DND-41 (cell line): Measurements from ENCODE around the gene VPS13A.

Experiments
- ATAC-seq: fragments of 200-7000 bp; cut with Tn5 transposase; 3 replicates; pipeline ENCODE4 v1.9.1; 2021; ENCODE audit warnings: low read depth; ENCODE audit not compliant: insufficient read depth
- DNase-seq: peaks from one replicate; pipeline ENCODE4 v3.0.0-alpha.2; 2020
- H2AFZ ChIP-seq: 2 replicates; pipeline ENCODE4 v1.6.0; 2012; ENCODE audit warnings: low read depth, low read length
- H3K27ac ChIP-seq: 2 replicates; pipeline ENCODE4 v1.5.1; 2012; ENCODE audit warnings: low read length, inconsistent platforms
- H3K27me3 ChIP-seq: fragments of 200-600 bp; sonication (generic); 2 replicates; pipeline ENCODE4 v1.6.0; 2012; ENCODE audit warnings: low read length, mild to moderate bottlenecking, inconsistent platforms; ENCODE audit not compliant: insufficient read depth, poor library complexity
- H3K36me3 ChIP-seq: 2 replicates; pipeline ENCODE4 v1.5.1; 2012; ENCODE audit warnings: low read length, inconsistent platforms; ENCODE audit not compliant: insufficient read depth
- H3K4me1 ChIP-seq: 2 replicates; pipeline ENCODE4 v1.5.1; 2012; ENCODE audit warnings: mild to moderate bottlenecking, low read length; ENCODE audit not compliant: insufficient read depth
- H3K4me2 ChIP-seq: 2 replicates; pipeline ENCODE4 v1.6.0; 2012; ENCODE audit warnings: mild to moderate bottlenecking, moderate library complexity, low read length, inconsistent platforms; ENCODE audit not compliant: insufficient read depth
- H3K4me3 ChIP-seq, 2 experiments: fragments of 200-600 bp in 1 of 2; shearing (Covaris generic) in 1 of 2; 2 replicates each; pipeline ENCODE4 v1.5.1; 2012 to 2016; ENCODE audit warnings: inconsistent platforms in 2 of 2, low read length in 2 of 2, mild to moderate bottlenecking in 2 of 2, low read depth in 1 of 2, moderate library complexity in 1 of 2
- H3K79me2 ChIP-seq: 2 replicates; pipeline ENCODE4 v1.6.0; 2012; ENCODE audit warnings: low read length, inconsistent platforms; ENCODE audit not compliant: insufficient read depth
- H3K9ac ChIP-seq: 2 replicates; pipeline ENCODE4 v1.6.0; 2012; ENCODE audit warnings: low read depth, mild to moderate bottlenecking, inconsistent platforms, low read length, moderate library complexity
- H3K9me3 ChIP-seq: 2 replicates; pipeline ENCODE4 v1.5.1; 2012; ENCODE audit warnings: low read length, moderate library complexity, mild to moderate bottlenecking, inconsistent platforms; ENCODE audit not compliant: insufficient read depth, severe bottlenecking
- H4K20me1 ChIP-seq: 2 replicates; pipeline ENCODE4 v1.6.0; 2012; ENCODE audit warnings: low read length; ENCODE audit not compliant: insufficient read depth
- EZH2 ChIP-seq: IDR thresholded peaks from 3 replicates; pipeline ENCODE4 v1.6.1; 2012; ENCODE audit warnings: borderline replicate concordance, low read depth, mild to moderate bottlenecking, moderate library complexity, low read length, inconsistent platforms; ENCODE audit not compliant: severe bottlenecking
- TF ChIP-seq, protein P1 (sequence below): IDR thresholded peaks from 2 replicates; pipeline ENCODE4 v1.5.1; 2012; ENCODE audit warnings: borderline replicate concordance, low read length, moderate library complexity, mild to moderate bottlenecking; ENCODE audit not compliant: poor library complexity, severe bottlenecking; ENCODE audit errors: extremely low read depth

Gene VPS13A

DNA sequence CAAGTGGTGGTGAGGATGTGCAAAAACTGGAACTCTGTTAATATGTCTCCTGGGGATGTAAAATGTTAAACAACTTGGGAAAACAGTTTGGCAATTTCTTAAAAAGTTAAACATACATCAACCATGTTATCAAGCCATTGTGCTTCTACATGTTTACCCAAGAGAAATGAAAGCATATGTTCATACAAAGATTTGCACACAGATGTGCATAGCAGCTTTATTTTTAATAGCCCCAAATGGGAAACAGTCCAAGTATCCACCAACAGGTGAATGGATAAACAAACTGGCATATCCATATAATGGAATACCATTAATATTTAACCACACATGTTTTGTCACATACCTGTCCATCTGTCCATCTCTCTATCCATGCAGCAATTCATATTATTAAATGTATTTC lies 6.2 kb downstream of the VPS13A start:
- Histone ChIP-seq H3K27ac (no peak overlapping the region), H3K4me3 (no peak overlapping the region), H2AFZ (no peak overlapping the region), H3K36me3 (no peaks in the 10 kb centered on the region), H3K9me3 (no peaks in the 10 kb centered on the region), H3K4me1 (peaks cover 19% of the 10 kb centered on the region), H4K20me1 (peaks cover 29% of the 10 kb centered on the region; the same call in 1 of the 2 replicates), H3K9ac (no peak overlapping the region), H3K27me3 (no peaks in the 10 kb centered on the region), H3K4me2 (no peak overlapping the region), H3K79me2 (peaks cover 99% of the 10 kb centered on the region)
- TF ChIP-seq, protein P1, sequence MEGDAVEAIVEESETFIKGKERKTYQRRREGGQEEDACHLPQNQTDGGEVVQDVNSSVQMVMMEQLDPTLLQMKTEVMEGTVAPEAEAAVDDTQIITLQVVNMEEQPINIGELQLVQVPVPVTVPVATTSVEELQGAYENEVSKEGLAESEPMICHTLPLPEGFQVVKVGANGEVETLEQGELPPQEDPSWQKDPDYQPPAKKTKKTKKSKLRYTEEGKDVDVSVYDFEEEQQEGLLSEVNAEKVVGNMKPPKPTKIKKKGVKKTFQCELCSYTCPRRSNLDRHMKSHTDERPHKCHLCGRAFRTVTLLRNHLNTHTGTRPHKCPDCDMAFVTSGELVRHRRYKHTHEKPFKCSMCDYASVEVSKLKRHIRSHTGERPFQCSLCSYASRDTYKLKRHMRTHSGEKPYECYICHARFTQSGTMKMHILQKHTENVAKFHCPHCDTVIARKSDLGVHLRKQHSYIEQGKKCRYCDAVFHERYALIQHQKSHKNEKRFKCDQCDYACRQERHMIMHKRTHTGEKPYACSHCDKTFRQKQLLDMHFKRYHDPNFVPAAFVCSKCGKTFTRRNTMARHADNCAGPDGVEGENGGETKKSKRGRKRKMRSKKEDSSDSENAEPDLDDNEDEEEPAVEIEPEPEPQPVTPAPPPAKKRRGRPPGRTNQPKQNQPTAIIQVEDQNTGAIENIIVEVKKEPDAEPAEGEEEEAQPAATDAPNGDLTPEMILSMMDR: no peak
- no peak for TF ChIP-seq EZH2
- no peak for DNase-seq
- no peak for ATAC-seq

DNA sequence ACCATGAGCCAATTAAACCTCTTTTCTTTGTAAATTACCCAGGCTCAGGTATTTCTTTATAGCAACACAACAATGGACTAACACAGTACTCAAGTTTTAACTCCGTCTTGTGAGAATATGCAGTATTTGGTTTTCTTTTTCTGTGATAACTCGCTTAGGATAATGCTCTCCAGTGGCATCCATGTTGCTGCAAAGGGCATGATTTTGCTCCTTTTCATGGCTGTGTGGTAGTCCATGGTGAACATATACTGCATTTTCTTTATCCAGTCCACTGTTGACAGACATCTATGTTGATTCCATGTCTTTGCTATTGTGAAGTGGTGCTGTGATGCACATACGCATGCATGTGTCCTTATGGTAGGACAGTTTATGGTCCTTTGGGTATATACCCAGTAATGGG lies 10.9 kb downstream of the VPS13A start:
- Histone ChIP-seq H2AFZ (no peak overlapping the region), H3K79me2 (peaks cover 99% of the 10 kb centered on the region), H3K36me3 (no peaks in the 10 kb centered on the region), H3K27ac (no peak overlapping the region), H3K27me3 (no peaks in the 10 kb centered on the region), H3K4me1 (no peaks in the 10 kb centered on the region), H3K4me2 (no peak overlapping the region), H3K9ac (no peak overlapping the region), H4K20me1 (peaks cover 26% of the 10 kb centered on the region; the same call in 1 of the 2 replicates), H3K4me3 (no peak overlapping the region), H3K9me3 (no peaks in the 10 kb centered on the region)
- ATAC-seq (no peak), DNase-seq (no peak)
- TF ChIP-seq EZH2: no peak
- TF ChIP-seq, protein P1: no peak

DNA sequence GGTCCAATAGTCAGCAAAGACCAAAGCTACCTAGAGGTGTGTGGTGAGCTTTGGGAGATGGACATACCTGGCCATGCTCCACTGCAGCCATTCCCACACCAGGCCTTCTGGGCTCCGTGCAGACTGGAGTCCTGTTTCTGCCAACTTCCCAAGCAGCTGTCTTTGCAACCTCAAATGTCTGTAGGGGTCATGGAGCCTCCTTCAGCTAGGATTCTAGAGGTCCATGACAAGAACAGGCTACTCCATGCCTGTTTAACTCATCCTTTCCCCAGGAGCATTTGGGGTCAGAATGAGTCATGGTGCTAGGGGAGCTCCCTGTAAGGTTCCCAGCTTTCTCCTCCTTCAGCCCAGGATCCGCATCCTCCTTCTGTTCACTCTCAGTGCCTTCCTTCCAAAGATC lies 17.1 kb downstream of the VPS13A start:
- Histone ChIP-seq H3K4me2 (no peak overlapping the region), H3K4me3 (no peak overlapping the region), H4K20me1 (peaks cover 30% of the 10 kb centered on the region), H3K36me3 (no peaks in the 10 kb centered on the region), H3K27me3 (no peaks in the 10 kb centered on the region), H3K9me3 (no peaks in the 10 kb centered on the region), H3K27ac (no peak overlapping the region), H3K9ac (no peak overlapping the region), H3K79me2 (peaks cover 95% of the 10 kb centered on the region), H3K4me1 (no peaks in the 10 kb centered on the region), H2AFZ (no peak overlapping the region)
- DNase-seq (no peak), ATAC-seq (no peak)
- no peak for TF ChIP-seq EZH2
- TF ChIP-seq, protein P1: no peak

DNA sequence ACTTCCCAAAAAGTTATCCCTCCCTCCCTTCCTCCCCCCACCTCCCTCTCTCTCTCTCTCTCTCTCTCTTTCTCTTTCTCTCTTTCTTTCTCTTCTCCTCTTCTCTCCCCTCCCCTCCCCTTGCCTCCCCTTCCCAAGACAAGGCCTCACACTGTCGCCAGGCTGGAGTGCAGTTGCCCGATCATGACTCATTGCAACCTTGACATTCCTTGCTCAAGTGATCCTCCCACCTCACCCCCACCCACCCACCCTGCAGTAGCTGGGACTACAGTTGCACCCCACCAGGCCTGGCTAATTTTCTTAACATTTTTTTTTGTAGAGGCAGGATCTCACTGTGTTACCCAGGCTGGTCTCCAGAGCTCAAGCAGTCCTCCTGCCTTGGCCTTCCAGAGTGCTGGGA lies 32.8 kb downstream of the VPS13A start:
- no peaks in the 10 kb centered on the region for H3K79me2 ChIP-seq
- no peak overlapping the region for H3K9ac ChIP-seq
- H3K36me3 ChIP-seq: peaks cover 25% of the 10 kb centered on the region
- no peaks in the 10 kb centered on the region for H3K27me3 ChIP-seq
- no peak for TF ChIP-seq EZH2
- TF ChIP-seq, protein P1: no peak
- ATAC-seq: no peak
- H2AFZ ChIP-seq: no peak overlapping the region
- no peaks in the 10 kb centered on the region; the same call in 1 of the 2 replicates for H4K20me1 ChIP-seq
- H3K4me3 ChIP-seq: no peak overlapping the region
- H3K4me1 ChIP-seq: no peaks in the 10 kb centered on the region
- no peak overlapping the region for H3K27ac ChIP-seq
- H3K9me3 ChIP-seq: no peaks in the 10 kb centered on the region
- no peak overlapping the region for H3K4me2 ChIP-seq
- no peak for DNase-seq
